SU-DHL-6 (cell line): ENCODE measurements around the gene SYNRG.

Source experiments
- H2AFZ ChIP-seq: fragments of 200-600 bp; sonication (generic); 2 replicates; pipeline ENCODE4 v1.6.1; 2014; ENCODE audit warnings: low read depth, mild to moderate bottlenecking, moderate library complexity, mixed read lengths, antibody characterized with exemption, low read length; ENCODE audit not compliant: severe bottlenecking
- H3F3A ChIP-seq: fragments of 200-600 bp; shearing (Covaris generic); 2 replicates; pipeline ENCODE4 v1.6.0; 2016; ENCODE audit warnings: antibody characterized with exemption, mild to moderate bottlenecking; ENCODE audit not compliant: insufficient read depth
- H3K27ac ChIP-seq: fragments of 200-600 bp; sonication (generic); 2 replicates; pipeline ENCODE4 v1.5.1; 2016; ENCODE audit warnings: low read depth, mild to moderate bottlenecking, low read length, moderate library complexity, mixed read lengths
- H3K27me3 ChIP-seq: fragments of 200-600 bp; sonication (generic), shearing (Covaris generic); 2 replicates; pipeline ENCODE4 v1.6.0; 2014; ENCODE audit warnings: mild to moderate bottlenecking, low read length
- H3K36me3 ChIP-seq: fragments of 200-600 bp; sonication (generic); 2 replicates; pipeline ENCODE4 v1.6.1; 2014; ENCODE audit warnings: mild to moderate bottlenecking, low read length, mixed read lengths
- H3K4me2 ChIP-seq: fragments of 300-600, 200-600 bp; shearing (Covaris generic), sonication (generic); 2 replicates; pipeline ENCODE4 v1.6.0; 2014; ENCODE audit warnings: low read length, low read depth, mild to moderate bottlenecking; ENCODE audit not compliant: poor library complexity, severe bottlenecking
- H3K4me3 ChIP-seq: fragments of 200-600 bp; sonication (generic); 2 replicates; pipeline ENCODE4 v1.5.1; 2014; ENCODE audit warnings: antibody characterized with exemption, low read length, mild to moderate bottlenecking, mixed read lengths; ENCODE audit not compliant: insufficient read depth, poor library complexity, severe bottlenecking
- H3K79me2 ChIP-seq: fragments of 200-600 bp; sonication (generic); 2 replicates; pipeline ENCODE4 v1.6.1; 2014; ENCODE audit warnings: mild to moderate bottlenecking, low read length, moderate library complexity; ENCODE audit not compliant: insufficient read depth
- H3K9ac ChIP-seq: fragments of 200-600 bp; sonication (generic); 2 replicates; pipeline ENCODE4 v1.7.0; 2014; ENCODE audit warnings: mild to moderate bottlenecking, low read length
- H3K9me2 ChIP-seq: fragments of 200-600 bp; sonication (generic); replicated peaks from 2 replicates; pipeline ENCODE4 v1.6.1; 2014; ENCODE audit warnings: low read length; ENCODE audit not compliant: insufficient read depth
- H3K9me3 ChIP-seq: fragments of 200-600 bp; sonication (generic); 2 replicates; pipeline ENCODE4 v1.6.1; 2014; ENCODE audit warnings: low read length, mixed read lengths; ENCODE audit not compliant: insufficient read depth
- H4K20me1 ChIP-seq: fragments of 200-600 bp; sonication (generic); 2 replicates; pipeline ENCODE4 v1.6.1; 2014; ENCODE audit warnings: low read depth, mild to moderate bottlenecking, antibody characterized with exemption, low read length, moderate library complexity, mixed read lengths
- CTCF ChIP-seq: fragments of 200-600 bp; sonication (generic); IDR thresholded peaks from one replicate; pipeline ENCODE4 v1.5.1; 2017; ENCODE audit warnings: antibody characterized with exemption, mild to moderate bottlenecking, low read length, moderate library complexity; ENCODE audit not compliant: insufficient read depth, poor library complexity, severe bottlenecking
- EZH2phosphoT487 ChIP-seq: fragments of 200-600 bp; sonication (generic), shearing (Covaris generic); conservative IDR thresholded peaks from 2 replicates; pipeline ENCODE4 v1.6.1; 2018; ENCODE audit warnings: mild to moderate bottlenecking, antibody characterized with exemption, low read length, moderate library complexity, mixed read lengths

SYNRG gene

DNA sequence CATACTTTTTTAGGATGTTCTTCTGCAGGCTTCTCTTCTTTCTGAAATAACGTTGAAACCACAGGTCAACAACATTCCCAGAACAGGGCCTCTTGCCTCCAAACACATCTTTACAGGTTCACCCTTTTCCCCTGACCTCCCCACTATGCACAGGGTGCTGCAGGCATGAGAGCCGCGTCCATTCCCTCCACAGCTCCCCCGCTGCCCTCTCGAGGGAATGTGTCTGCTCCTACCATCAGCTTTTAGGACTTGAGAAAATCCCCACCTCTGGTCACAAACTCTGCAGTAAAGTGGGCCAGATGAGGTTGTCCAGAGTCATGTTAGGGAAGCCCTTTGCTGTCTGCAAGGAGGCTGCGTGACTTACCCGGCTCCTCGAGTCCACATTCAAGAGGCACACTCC is 89.0 kb downstream of the SYNRG start:
- no peaks in the 10 kb centered on the region for H4K20me1 ChIP-seq
- no peaks in the 10 kb centered on the region for H3K79me2 ChIP-seq
- no peak overlapping the region for H3K27ac ChIP-seq
- TF ChIP-seq EZH2phosphoT487 (no peak), CTCF (no peak)
- no peaks in the 10 kb centered on the region for H3F3A ChIP-seq
- no peak overlapping the region for H2AFZ ChIP-seq
- no peak overlapping the region for H3K4me3 ChIP-seq
- no peaks in the 10 kb centered on the region for H3K9me2 ChIP-seq
- H3K27me3 ChIP-seq, result no peaks in the 10 kb centered on the region
- peaks cover 4% of the 10 kb centered on the region; the same call in 1 of the 2 replicates for H3K36me3 ChIP-seq
- no peak overlapping the region for H3K9ac ChIP-seq
- no peaks in the 10 kb centered on the region for H3K9me3 ChIP-seq
- H3K4me2 ChIP-seq, result no peak overlapping the region

- Histone ChIP-seq H3K4me3 (no peak overlapping the region), H3K36me3 (peaks cover 7% of the 10 kb centered on the region; the same call in 1 of the 2 replicates), H3K9ac (no peak overlapping the region), H3K9me3 (no peaks in the 10 kb centered on the region), H3K9me2 (no peaks in the 10 kb centered on the region), H2AFZ (no peak overlapping the region), H3K79me2 (no peaks in the 10 kb centered on the region), H3K27me3 (no peaks in the 10 kb centered on the region), H3F3A (peaks cover under 1% of the 10 kb centered on the region; the same call in 1 of the 2 replicates), H3K27ac (no peak overlapping the region), H4K20me1 (no peaks in the 10 kb centered on the region), H3K4me2 (no peak overlapping the region)
- no peak for TF ChIP-seq EZH2phosphoT487
Measured at GRCh38 chr17:37519251-37519985, 89.8 kb downstream of the SYNRG start.

GRCh38 chr17:37518826-37519225 is 90.4 kb downstream of the SYNRG start:
- H3K4me2 ChIP-seq, result no peak overlapping the region
- peaks cover 6% of the 10 kb centered on the region; the same call in 1 of the 2 replicates for H3K36me3 ChIP-seq
- H3F3A ChIP-seq, result peaks cover 7% of the 10 kb centered on the region; the same call in 1 of the 2 replicates
- H3K27me3 ChIP-seq, result no peaks in the 10 kb centered on the region
- no peaks in the 10 kb centered on the region for H3K9me2 ChIP-seq
- no peaks in the 10 kb centered on the region for H3K9me3 ChIP-seq
- H4K20me1 ChIP-seq, result no peaks in the 10 kb centered on the region
- no peak overlapping the region for H3K9ac ChIP-seq
- H3K27ac ChIP-seq, result no peak overlapping the region
- no peak overlapping the region for H3K4me3 ChIP-seq
- TF ChIP-seq CTCF (no peak), EZH2phosphoT487 (no peak)
- no peak overlapping the region for H2AFZ ChIP-seq
- no peaks in the 10 kb centered on the region for H3K79me2 ChIP-seq

DNA sequence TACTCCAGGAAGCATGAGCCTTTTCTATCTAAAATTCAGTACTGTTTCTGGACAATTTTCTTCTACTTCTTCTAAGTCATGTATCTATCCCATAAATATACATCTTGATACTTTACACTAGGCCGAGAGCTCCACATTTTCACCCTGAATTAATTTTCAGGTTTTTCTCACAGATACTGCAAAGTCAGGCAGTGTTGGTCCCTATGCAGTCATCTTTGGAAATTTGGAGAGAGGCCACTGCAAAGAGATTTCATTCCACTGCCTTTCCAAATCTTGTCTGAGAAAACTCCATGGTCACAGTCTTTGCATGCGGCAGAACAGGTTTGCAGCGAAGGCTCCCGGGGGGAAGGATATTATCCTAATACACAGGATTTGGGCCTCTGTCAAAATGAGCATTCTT is 91.3 kb downstream of the SYNRG start:
- Histone ChIP-seq H3K27me3 (no peaks in the 10 kb centered on the region), H3K9me3 (no peaks in the 10 kb centered on the region), H4K20me1 (no peaks in the 10 kb centered on the region), H3K4me2 (no peak overlapping the region), H3K9me2 (no peaks in the 10 kb centered on the region), H2AFZ (no peak overlapping the region), H3K9ac (no peak overlapping the region), H3K79me2 (no peaks in the 10 kb centered on the region), H3K4me3 (no peak overlapping the region), H3K27ac (no peak overlapping the region), H3K36me3 (peaks cover 7% of the 10 kb centered on the region; the same call in 1 of the 2 replicates), H3F3A (peaks cover 7% of the 10 kb centered on the region)
- TF ChIP-seq EZH2phosphoT487 (no peak), CTCF (no peak)
